PC-9 (cell line): ENCODE data around the gene LSM4. TPM values are rescaled to one million over a fixed set of nuclear protein-coding genes. Genes with fewer than 3 reads are reported as not detected.

Experiments
- BruUV-seq: library from RNA; stranded (reverse); fragments of 400-500 nt; replicated peaks from 2 replicates; lab custom pipeline; 2021; lab: Mats Ljungman, UMichigan
- CTCF ChIA-PET: fragments of 300-600 bp; sonication (Branson Sonifier 250); formaldehyde crosslinking; loops from one replicate; lab custom pipeline; 2022; ENCODE audit warnings: antibody characterized with exemption; lab: Charles Lee
- POLR2A ChIA-PET: fragments of 300-600 bp; sonication (Branson Sonifier 250); formaldehyde crosslinking; loops from one replicate; lab custom pipeline; 2022; ENCODE audit warnings: antibody characterized with exemption; ENCODE audit not compliant: unreplicated experiment; lab: Charles Lee
- DNase-seq, 2 experiments: peaks; one replicate each; pipeline versions ENCODE4 v3.0.0 to v3.0.0-alpha.2; 2015 to 2022; ENCODE audit warnings: mixed read lengths in 1 of 2
- H2AFZ ChIP-seq: fragments of 200-600 bp; sonication (generic); 2 replicates; pipeline ENCODE4 v1.8.1; 2017; ENCODE audit warnings: antibody characterized with exemption
- H3F3A ChIP-seq: fragments of 200-600 bp; sonication (generic); 2 replicates; pipeline ENCODE4 v1.8.1; 2017; ENCODE audit warnings: antibody characterized with exemption, mild to moderate bottlenecking, low read depth; ENCODE audit not compliant: insufficient read depth
- H3K27ac ChIP-seq: fragments of 200-600 bp; sonication (generic); 2 replicates; pipeline ENCODE4 v1.6.1; 2016; ENCODE audit warnings: mixed run types
- H3K27me3 ChIP-seq: fragments of 200-600 bp; sonication (generic); 2 replicates; pipeline ENCODE4 v1.6.1; 2016; ENCODE audit warnings: low read depth, mixed run types; ENCODE audit not compliant: insufficient read depth
- H3K36me3 ChIP-seq: fragments of 200-600 bp; sonication (generic); 2 replicates; pipeline ENCODE4 v1.6.1; 2016; ENCODE audit warnings: low read depth, mixed run types
- H3K4me1 ChIP-seq: fragments of 200-600 bp; sonication (generic); replicated peaks from 2 replicates; pipeline ENCODE4 v1.6.1; 2016; ENCODE audit warnings: mixed run types; ENCODE audit not compliant: insufficient read depth
- H3K4me2 ChIP-seq: fragments of 200-600 bp; sonication (generic); 2 replicates; pipeline ENCODE4 v1.6.1; 2017; ENCODE audit warnings: mixed run types
- H3K4me3 ChIP-seq: fragments of 200-600 bp; sonication (generic); 2 replicates; pipeline ENCODE4 v1.6.1; 2016; ENCODE audit warnings: mixed run types
- H3K79me2 ChIP-seq: fragments of 200-600 bp; sonication (generic); 2 replicates; pipeline ENCODE4 v1.6.1; 2017; ENCODE audit warnings: low read depth, mixed run types
- H3K9me2 ChIP-seq: fragments of 200-600 bp; sonication (generic); 2 replicates; pipeline ENCODE4 v1.8.1; 2017; ENCODE audit warnings: mild to moderate bottlenecking; ENCODE audit not compliant: insufficient read depth
- H3K9me3 ChIP-seq: fragments of 200-600 bp; sonication (generic); 2 replicates; pipeline ENCODE4 v1.8.1; 2016; ENCODE audit warnings: low read depth; ENCODE audit not compliant: insufficient read depth
- H4K20me1 ChIP-seq: fragments of 200-600 bp; sonication (generic); 2 replicates; pipeline ENCODE4 v1.8.1; 2017; ENCODE audit not compliant: insufficient read depth
- CTCF ChIP-seq: fragments of 200-600 bp; sonication (generic); conservative IDR thresholded peaks from 2 replicates; pipeline ENCODE4 v1.6.1; 2017; ENCODE audit warnings: mixed run types, antibody characterized with exemption, mild to moderate bottlenecking, moderate library complexity
- EZH2 ChIP-seq: fragments of 200-600 bp; sonication (generic); IDR thresholded peaks from 2 replicates; pipeline ENCODE4 v1.8.0; 2017; ENCODE audit warnings: antibody characterized with exemption, low read depth
- intact Hi-C: fragments of 100-400 bp; cut with micrococcal nuclease; formaldehyde crosslinking; loops from one replicate; pipeline ENCODE4 v1.10.0; 2022; ENCODE audit not compliant: unreplicated experiment
- total RNA-seq: library from RNA; stranded (reverse); gene quantifications from 2 replicates; pipeline ENCODE4 v1.2.3, GENCODE V29; 2021

Gene LSM4
- total RNA-seq, 1 experiment from 2014 or later: 323 TPM

DNA sequence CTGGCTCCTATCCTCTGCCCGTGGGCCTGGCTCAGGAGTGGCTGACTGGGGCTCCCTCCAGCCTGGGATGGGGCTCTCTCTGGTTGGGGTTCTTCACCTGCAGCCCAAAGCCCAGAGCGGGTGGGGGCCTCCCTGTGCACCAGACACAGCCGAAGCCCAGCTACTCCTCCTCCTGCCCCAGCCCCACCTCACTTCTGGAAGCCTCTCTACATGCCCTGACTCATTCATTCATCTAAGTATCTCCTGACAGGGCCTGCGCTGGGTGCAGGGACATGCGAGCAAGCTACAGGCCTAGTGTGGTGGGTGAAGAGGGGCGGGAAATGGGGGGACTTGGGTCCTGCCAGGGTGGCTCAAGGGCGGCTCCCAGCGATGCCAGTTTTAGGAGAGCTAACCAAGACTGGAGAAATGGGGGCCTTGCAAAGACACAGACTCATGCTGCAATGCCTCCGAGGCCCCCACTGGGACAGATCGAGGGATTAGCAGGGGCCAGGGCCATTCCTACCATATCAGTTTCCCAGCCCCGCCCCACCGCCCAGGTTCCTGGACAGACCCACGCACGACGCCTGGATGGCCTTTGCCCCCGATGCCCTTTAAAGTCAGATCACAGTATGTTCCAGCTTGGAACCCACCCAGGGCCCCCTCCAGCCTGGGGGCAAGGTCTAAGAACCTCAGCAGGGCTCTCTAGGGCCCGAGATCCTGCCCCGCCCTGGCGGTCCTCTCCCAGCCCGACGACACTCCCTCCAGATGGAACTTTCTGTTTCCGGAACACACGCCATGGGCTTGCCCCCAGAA, 12.6 kb downstream of the LSM4 start:
- Histone ChIP-seq H2AFZ (no peak overlapping the region), H3F3A (peaks cover 28% of the 10 kb centered on the region; the same call in 1 of the 2 replicates), H3K27me3 (no peaks in the 10 kb centered on the region), H3K79me2 (peaks cover 18% of the 10 kb centered on the region; the same call in 1 of the 2 replicates), H3K36me3 (peaks cover 20% of the 10 kb centered on the region), H3K4me3 (no peak overlapping the region), H3K4me1 (0 out of 2 replicates have a peak, but pooled peaks cover 2% of the 10 kb centered on the region), H3K9me3 (no peaks in the 10 kb centered on the region), H4K20me1 (peaks cover 14% of the 10 kb centered on the region; the same call in 1 of the 2 replicates), H3K27ac (no peak overlapping the region), H3K4me2 (no peak overlapping the region), H3K9me2 (no peaks in the 10 kb centered on the region)
- TF ChIP-seq EZH2 (no peak), CTCF (no peak)
- ChIA-PET POLR2A (no interaction called here), CTCF (no interaction called here)
- DNase-seq: no peak
- no TSS peak for BruUV-seq
- intact Hi-C loops: no loop called here

GRCh38 chr19:18309525-18310064, 13.3 kb downstream of the LSM4 start:
- no peaks in the 10 kb centered on the region for H3K27me3 ChIP-seq
- H3K79me2 ChIP-seq: peaks cover 17% of the 10 kb centered on the region; the same call in 1 of the 2 replicates
- peaks cover 14% of the 10 kb centered on the region; the same call in 1 of the 2 replicates for H4K20me1 ChIP-seq
- intact Hi-C loops: no loop called here
- ChIA-PET CTCF (no interaction called here), POLR2A (no interaction called here)
- peaks cover 19% of the 10 kb centered on the region; the same call in 1 of the 2 replicates for H3K36me3 ChIP-seq
- H3K27ac ChIP-seq: no peak overlapping the region
- H3K4me3 ChIP-seq: no peak overlapping the region
- H3K4me2 ChIP-seq: no peak overlapping the region
- peaks cover 9% of the 10 kb centered on the region for H3K4me1 ChIP-seq
- no peaks in the 10 kb centered on the region for H3K9me2 ChIP-seq
- no peak for TF ChIP-seq CTCF
- no peak for TF ChIP-seq EZH2
- no peaks in the 10 kb centered on the region for H3K9me3 ChIP-seq
- BruUV-seq: no TSS peak
- H2AFZ ChIP-seq: no peak overlapping the region
- peaks cover 32% of the 10 kb centered on the region; the same call in 1 of the 2 replicates for H3F3A ChIP-seq
- DNase-seq: no peak

DNA sequence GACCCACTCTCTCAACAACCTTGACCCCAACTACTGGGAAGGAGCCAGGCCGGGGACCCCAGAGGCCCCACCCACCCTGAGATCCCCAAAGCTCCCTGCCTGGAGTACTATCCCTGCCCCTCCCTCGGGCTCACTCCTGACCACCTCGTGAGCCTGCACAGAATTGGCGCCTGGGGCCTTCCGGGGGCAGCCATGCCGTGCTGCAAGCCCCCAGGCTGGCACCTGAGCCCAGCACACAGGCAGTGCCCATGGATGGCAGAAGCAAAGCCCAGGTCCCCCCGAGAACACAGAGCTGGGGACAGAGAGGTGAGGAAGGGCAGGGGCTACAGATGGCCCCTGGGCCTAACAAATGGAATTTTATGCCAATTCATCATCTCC, 13.9 kb downstream of the LSM4 start:
- Histone ChIP-seq H3K9me3 (no peaks in the 10 kb centered on the region), H3K79me2 (peaks cover 14% of the 10 kb centered on the region; the same call in 1 of the 2 replicates), H3F3A (peaks cover 37% of the 10 kb centered on the region; the same call in 1 of the 2 replicates), H3K9me2 (no peaks in the 10 kb centered on the region), H3K36me3 (peaks cover 16% of the 10 kb centered on the region; the same call in 1 of the 2 replicates), H3K27me3 (no peaks in the 10 kb centered on the region), H4K20me1 (peaks cover 12% of the 10 kb centered on the region; the same call in 1 of the 2 replicates), H3K4me2 (no peak overlapping the region), H3K27ac (no peak overlapping the region), H2AFZ (no peak overlapping the region), H3K4me3 (no peak overlapping the region), H3K4me1 (peaks cover 16% of the 10 kb centered on the region)
- intact Hi-C loops: no loop called here
- TF ChIP-seq CTCF (no peak), EZH2 (no peak)
- ChIA-PET CTCF (interaction anchor here (0.7 kb wide), 1 partner anchor 29 kb away, joined by 3 read pairs; no protein-coding TSS in a partner anchor), POLR2A (no interaction called here)
- no peak for DNase-seq
- no TSS peak for BruUV-seq
